HG02852 (cell line): Measurements from ENCODE around the gene NIT2.

ENCODE experiments used
- ATAC-seq: cut with Tn5 transposase; IDR thresholded peaks from one replicate; pipeline ENCODE4 v1.9.1; 2021; ENCODE audit warnings: mild to moderate bottlenecking, moderate library complexity; ENCODE audit not compliant: unreplicated experiment

Gene NIT2

DNA sequence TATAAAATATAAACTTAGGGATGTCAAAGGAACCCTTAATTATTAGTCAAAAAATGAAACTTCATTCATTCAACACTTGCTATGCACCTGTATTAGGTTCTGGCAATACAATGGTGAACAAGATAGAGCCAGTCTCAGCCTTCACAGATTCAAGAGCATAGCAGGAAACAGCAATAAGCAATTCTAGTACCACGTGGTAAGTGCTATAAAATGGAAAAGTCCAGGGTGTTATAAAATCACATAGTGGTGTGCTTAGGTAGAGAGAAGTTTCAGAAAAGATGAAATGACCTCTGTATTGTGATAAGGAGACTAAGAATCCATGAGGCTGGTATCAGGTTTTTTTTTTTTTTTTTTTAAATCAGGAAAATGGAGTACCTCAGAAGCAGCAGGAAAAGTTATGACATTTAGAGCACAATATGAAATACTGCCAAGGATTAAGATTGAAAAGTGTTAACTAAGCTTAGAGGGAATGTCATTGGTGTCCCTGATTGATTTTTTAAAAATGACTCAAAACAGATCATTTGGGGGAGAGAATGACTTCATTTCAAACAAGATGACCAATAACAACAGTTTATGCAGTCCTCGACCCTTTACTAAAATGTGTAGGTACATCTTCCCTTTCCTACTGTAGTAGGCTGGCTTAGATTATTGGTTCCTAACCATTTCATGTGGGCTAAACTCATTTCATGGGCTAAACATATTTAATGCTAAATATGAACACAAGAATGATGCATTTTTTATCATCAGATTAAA lies 61.3 kb downstream of the NIT2 start:
- no peak for ATAC-seq

DNA sequence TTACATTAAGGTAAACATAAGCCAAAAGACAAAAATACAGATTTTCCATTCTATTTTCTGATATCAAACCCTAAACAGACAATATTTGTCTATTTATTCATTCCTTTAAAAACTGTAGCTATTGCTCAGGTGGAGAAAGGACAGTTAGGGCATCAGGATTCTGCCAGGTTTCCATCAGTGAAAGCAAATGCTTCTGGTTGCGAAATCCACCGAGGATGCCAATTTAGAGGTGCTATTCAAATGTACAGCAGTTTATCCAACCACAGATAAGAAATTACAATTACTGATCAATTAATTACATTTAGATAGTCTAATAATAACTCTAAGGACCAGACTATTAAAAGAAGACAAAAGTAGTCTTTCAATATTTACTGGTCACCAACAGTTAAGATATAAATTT lies 62.4 kb downstream of the NIT2 start:
- no peak for ATAC-seq

DNA sequence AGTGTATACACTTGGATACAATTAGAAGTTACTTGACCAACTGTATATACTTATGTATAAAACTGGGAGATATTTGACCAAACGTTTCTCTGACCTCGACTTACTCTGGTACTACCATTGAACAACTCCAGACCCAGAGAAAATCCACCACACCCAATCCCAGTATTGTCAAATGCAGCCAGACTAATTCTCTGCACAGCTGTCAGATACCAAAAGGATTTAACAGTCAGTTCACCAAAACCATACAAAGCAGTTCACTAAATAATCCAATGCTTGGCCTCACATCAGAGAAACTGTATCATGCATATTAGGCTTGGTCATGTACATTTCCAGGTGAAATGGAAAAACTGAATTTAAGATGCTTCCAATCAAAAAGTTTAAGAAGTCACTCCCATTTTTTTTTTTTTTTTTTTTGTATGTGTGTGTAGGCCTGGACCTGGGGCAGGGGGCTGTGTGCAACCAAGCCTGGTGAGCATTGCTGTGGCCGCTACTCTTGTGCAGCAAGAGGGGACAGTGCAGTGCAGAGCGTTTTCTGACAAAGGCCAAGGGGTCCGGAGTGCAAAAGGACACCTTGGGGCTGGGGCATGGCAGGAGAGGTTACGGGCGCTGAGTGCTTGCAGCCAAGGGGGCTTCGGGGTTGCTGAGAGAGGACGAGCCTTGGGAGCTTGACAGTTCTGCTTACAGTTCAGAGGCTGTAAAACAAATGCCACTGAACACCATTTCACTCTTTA lies 64.9 kb downstream of the NIT2 start:
- ATAC-seq, result no peak

DNA sequence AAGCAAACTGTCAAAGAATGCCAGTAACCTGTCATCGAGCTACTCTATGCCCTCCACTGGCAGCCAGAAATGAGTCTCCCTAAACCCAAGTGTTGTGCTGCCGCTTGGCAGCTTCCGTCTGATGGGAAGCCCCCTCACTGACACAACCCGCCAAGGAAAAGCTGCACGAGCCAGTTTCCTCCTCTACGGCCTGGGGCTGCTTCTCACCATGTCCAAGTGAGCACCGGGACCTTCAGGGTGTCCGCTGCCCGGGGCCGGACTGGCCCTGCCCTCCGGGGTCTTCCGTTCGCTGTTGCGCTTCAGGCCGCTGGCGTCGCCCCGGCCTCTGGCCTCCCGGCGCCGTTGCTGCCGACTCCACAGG lies 65.8 kb downstream of the NIT2 start:
- peak; percentile 4 for ATAC-seq

DNA sequence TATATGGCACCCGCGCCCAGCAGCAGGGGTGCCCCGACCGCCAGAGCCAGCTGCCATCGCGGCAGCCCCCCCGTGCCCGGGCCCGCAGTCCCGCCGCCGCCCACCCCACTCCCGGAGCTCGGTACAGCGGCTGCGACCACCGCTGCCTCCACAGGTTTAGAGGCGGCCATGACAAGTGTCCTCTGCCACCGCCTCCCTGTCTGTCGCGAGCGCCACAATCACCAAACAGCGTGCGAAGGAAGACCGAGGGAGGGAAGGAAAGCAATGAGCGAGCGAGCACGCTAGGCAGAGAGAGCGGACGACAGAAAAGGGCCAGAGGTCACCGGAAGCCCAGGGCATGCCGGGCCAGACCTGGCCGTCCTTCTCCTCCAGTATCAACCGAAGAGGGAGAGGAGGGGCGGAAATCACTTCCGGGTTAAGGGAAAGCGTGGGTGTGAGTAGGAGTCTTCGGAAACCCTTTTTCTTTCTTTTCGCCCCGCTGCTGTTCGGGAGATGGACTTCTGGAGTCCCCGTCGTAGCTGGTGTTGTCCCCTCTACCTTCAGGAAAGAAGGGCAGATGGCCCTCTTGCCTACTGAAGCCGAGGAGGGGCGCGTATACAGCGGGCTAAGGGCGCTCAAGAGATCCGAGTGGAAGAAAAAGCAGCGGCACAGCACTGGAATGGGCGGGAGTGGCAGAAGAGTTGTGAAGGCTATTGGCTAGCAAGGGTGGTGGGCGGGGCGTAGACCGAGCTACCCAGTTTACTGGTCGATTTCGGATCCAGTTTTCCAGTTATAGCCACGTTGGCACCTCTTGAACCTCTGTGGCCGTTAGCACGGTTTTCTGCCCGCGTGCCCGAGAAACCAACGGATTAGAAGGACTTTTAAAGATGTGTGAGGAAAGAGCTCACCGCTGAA lies 66.5 kb downstream of the NIT2 start, which contains the start of the genes LNP1 and TOMM70:
Gene LNP1, plus strand, starts transcription at position 760 of the 894 bp plus-strand sequence. CDS start 28,191 bp downstream, outside the sequence.
Gene TOMM70, minus strand, starts transcription at position 310 of the 894 bp plus-strand sequence. Its CDS starts 140 bp downstream, at position 170.
- ATAC-seq, result peak; percentile 92

DNA sequence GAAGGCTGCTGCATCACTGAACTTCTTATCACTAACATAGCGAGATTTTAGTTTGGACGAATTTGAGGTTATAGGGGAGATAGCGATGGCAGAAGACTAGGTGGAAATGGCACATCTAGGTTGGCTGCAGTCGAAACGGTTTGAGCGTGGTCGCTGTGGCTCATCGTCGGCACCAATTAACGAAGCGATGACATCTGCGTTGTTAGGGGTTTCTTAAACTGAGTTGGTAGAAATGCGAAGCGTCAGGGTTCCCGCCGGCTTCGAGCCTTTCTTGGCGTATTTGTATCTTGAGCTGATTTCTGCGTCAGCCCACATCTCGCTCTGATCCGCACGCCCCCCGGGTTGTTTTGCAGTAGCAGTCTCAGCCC lies 67.1 kb downstream of the NIT2 start:
- ATAC-seq, result peak; percentile 8

DNA sequence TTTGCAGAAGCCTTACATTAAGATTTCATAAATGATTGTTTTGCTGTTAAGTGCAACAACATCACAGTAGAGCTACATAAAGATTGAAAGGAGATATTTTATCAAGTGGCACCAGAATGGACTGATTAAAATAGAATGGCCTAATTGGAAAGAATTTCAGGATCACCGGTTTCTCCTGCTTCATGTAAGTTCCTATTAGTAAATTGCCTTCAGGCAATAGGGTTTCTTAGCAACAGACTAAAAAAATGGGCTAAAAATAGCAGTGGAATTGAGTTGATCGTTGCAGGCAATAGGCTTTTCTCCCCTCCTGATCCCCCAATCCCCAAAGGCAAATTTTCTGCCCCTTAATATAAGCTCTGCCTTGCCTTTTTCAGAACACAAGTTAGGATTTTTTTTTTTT lies 67.7 kb downstream of the NIT2 start:
- no peak for ATAC-seq

DNA sequence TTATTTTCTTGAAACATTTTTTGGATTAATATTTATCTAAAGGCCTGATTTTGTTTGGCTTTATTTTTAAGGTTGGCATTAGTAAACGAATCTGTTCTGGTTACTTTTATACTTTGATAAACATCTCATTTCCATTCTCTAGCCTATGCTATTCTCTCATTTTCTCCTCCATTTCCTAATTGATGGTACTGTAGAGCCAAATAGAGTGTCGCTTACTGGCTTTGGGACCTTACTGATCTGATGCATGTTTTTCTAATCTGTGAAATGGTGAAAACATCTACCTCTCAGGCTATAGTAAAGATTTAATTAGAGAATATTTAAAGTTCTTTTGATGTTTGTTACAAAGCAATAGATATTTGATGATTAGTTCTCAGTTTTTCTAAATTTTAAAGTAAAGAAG lies 68.3 kb downstream of the NIT2 start:
- no peak for ATAC-seq

DNA sequence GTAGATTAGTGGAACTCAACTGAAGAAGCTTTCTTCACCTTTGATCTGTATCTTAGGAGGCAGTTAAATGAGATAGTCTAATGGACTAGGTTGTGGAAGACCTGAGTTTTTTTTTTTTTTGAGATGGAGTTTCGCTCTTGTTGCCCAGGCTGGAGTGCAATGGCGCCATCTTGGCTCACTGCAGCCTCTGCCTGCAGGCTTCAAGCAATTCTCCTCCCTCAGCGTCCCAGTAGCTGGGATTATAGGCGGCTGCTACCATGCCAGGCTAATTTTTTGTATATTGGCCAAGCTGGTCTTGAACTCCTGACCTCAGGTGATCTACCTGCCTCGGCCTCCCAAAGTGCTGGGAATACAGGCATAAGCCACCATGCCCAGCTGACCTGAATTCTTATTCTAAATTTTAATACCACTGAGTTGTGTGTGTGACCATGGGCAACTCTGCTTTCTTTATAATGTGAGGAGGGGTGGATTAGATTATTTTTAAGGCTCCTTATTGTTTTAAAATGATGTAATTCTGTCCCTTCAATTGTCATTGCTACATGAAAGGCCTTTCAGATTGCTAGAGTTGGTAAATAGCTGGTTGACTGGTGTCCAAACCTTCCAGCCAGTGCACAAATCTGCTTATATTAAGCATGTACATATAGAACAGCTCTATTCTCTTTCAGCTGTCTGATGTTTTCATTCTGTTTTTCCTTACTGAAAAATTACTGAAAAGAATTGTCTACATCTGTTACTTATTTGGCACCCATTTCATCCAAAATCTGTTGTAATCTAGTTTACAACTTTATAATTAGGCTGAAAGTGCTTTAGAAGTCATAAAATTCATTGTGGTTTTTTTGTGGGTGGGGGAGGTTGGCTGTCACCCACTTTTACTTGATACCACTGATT lies 69.0 kb downstream of the NIT2 start:
- ATAC-seq, result no peak

DNA sequence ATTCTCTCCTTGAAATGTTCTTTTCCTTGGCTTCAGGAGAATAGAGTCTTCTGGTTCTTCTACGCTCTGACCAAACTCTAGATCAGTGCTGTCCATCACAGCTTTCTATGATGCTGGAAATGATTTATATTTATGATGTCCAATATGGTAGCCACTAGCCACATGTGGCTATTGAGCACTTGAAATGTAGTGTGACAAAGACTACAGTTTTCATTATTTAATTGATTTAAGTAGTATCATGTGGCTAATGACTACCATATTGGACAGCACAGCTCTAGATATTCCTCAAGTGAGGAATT lies 69.6 kb downstream of the NIT2 start:
- ATAC-seq, result no peak

DNA sequence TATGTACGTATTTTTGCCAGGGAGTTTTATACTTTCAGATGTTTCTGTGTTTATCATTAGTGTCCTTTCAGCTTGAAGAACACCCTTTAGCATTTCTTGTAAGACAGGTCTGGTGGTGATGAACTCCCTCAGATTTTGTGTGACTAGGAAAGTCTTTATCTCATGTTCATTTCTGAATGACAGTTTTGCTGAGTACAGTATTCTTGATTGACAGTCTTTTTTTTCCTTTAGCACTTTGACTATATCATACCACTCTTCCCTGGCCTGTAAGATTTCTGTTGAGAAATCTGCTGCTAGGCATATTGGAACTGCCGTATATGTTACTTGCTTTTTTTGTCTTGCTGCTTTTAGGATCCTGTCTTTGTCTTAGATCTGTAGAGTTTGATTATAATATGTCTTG lies 72.6 kb downstream of the NIT2 start:
- no peak for ATAC-seq

DNA sequence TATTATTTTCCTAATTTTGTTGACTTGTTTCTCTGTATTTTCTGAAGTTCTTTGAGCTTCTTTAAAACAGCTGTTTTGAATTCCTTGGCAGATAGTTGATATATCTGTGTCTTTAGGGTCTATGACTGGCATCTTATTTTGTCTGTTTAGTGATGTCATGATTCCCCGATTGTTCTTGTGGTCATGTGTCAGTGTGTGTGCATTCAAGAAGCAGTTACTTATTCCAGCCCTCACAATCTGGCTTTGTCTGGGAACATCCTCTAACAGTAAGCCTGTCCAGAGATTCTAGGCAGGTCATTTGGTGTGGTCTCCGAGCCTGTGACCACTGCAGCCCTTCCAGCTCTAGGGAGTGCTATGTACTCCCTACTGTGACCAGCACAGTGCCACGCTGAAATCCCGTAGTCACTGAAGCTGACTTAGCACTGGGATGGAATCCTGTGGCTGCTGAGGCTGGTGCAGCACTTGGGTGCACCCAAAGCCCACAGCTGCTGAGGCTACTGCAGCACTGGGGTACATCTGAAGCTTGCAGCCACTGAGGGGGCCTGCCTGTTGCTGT lies 73.5 kb downstream of the NIT2 start:
- no peak for ATAC-seq
